Measurements from ENCODE around the gene ITCH. TPM values are rescaled to one million over a fixed set of nuclear protein-coding genes. Genes with fewer than 3 reads are reported as not detected.

ITCH gene
- total RNA-seq, 4 donors from 2014 or later = 37.4 to 48.4 (median 43.4) TPM

GRCh38 chr20:34558320-34559218, 195.5 kb downstream of the ITCH start, which contains the start of gene MAP1LC3A:
MAP1LC3A (plus strand) TSS chr20:34558718; CDS start chr20:34558869, 151 bp downstream.
- Histone ChIP-seq H3K4me1 (peaks cover 23% of the 10 kb centered on the region), H3K9me3 (no peaks in the 10 kb centered on the region), H3K27me3 (no peaks in the 10 kb centered on the region), H3K36me3 (no peaks in the 10 kb centered on the region), H3K4me3 (peak within 1 kb of the TSS; percentile 59), H3K27ac (peak within 1 kb of the TSS; percentile 84)
- peak; percentile 98 for DNase-seq (ENCODE audit: low spot score in 2 of 2)
- WGBS = under 1% methylated on average over 72 of the region's 103 CpGs
- TF ChIP-seq POLR2A (IDR thresholded peaks at IDR 0.05) (peak in 1 of 2 donors; percentile 59), POLR2AphosphoS5 (IDR thresholded peaks at IDR 0.05) (peak in 2 of 3 donors; percentile 39 to 86), CTCF (IDR thresholded peaks at IDR 0.05) (no peak), EP300 (IDR thresholded peaks at IDR 0.05) (no peak)

GRCh38 chr20:34559311-34560140, 196.5 kb downstream of the ITCH start:
- no peak for TF ChIP-seq POLR2A (IDR thresholded peaks at IDR 0.05)
- no peak for TF ChIP-seq EP300 (IDR thresholded peaks at IDR 0.05)
- no peak for TF ChIP-seq CTCF (IDR thresholded peaks at IDR 0.05)
- TF ChIP-seq POLR2AphosphoS5 (IDR thresholded peaks at IDR 0.05) = no peak
- peak overlapping the region; percentile 84 for H3K27ac ChIP-seq
- no peaks in the 10 kb centered on the region for H3K27me3 ChIP-seq
- H3K9me3 ChIP-seq = no peaks in the 10 kb centered on the region
- DNase-seq (ENCODE audit: low spot score in 2 of 2) = no peak
- H3K36me3 ChIP-seq = no peaks in the 10 kb centered on the region
- peaks cover 20% of the 10 kb centered on the region for H3K4me1 ChIP-seq
- peak overlapping the region; percentile 59 for H3K4me3 ChIP-seq
- 64% methylated on average over 25 of the region's 43 CpGs for WGBS

DNA sequence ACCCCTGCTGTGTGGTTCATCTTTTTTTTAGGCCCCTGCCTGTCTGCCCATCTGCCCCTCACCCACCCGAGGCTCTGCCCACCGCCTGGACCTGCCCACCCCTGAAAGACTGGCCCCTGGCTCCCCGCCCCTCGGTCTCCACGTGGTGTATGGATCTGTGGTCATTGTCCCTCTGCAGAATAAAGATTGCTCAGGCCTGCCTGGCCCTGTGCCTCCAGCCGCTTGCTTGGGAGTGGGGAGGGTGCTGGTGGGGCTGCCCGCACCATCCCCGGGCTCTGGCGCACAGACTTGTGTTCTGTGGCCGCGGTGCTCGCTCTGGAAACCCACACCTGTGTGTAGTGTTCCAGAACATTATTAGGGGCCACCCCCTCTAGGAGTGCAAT, 197.1 kb downstream of the ITCH start:
- Histone ChIP-seq H3K4me3 (no peak overlapping the region), H3K9me3 (no peaks in the 10 kb centered on the region), H3K27me3 (no peaks in the 10 kb centered on the region), H3K4me1 (peaks cover 20% of the 10 kb centered on the region), H3K27ac (no peak overlapping the region), H3K36me3 (no peaks in the 10 kb centered on the region)
- TF ChIP-seq EP300 (IDR thresholded peaks at IDR 0.05) = no peak
- no peak for TF ChIP-seq POLR2A (IDR thresholded peaks at IDR 0.05)
- no peak for TF ChIP-seq CTCF (IDR thresholded peaks at IDR 0.05)
- TF ChIP-seq POLR2AphosphoS5 (IDR thresholded peaks at IDR 0.05) = no peak
- DNase-seq (ENCODE audit: low spot score in 2 of 2) = no peak
- 75% methylated on average over 10 of the region's 12 CpGs for WGBS

DNA sequence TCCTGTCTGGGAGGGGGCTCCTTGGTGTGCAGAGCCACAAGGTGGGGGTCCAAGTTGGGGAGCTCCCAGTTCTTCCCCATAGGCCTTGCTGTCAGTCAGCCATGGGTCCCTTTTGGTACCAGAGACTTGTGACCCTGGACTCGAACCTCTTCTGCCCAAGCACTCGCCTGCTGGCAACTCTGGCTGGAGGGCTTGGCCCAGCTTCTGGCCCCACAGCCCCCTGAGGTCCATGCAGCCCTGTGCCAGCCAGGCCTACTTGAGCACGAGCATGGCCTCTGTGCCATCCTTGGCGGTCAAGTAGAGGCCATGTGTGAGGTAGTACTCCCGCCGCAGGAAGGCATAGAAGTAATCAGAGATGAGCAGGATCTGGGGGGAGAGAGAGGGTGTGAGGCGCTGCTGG, 197.5 kb downstream of the ITCH start:
- no peak overlapping the region for H3K27ac ChIP-seq
- WGBS = 81% methylated on average over 7 of the region's 7 CpGs

More for the DNA sequence above, 197.5 kb downstream of the ITCH start:
- Histone ChIP-seq H3K36me3 (no peaks in the 10 kb centered on the region), H3K9me3 (no peaks in the 10 kb centered on the region), H3K27me3 (no peaks in the 10 kb centered on the region), H3K4me3 (no peak overlapping the region), H3K4me1 (peaks cover 20% of the 10 kb centered on the region)
- DNase-seq (ENCODE audit: low spot score in 2 of 2) = no peak
- no peak for TF ChIP-seq EP300 (IDR thresholded peaks at IDR 0.05)
- no peak for TF ChIP-seq POLR2AphosphoS5 (IDR thresholded peaks at IDR 0.05)
- no peak for TF ChIP-seq POLR2A (IDR thresholded peaks at IDR 0.05)

Other genes with a start within 250 kb of the ITCH start
- gene ASIP, start 121.8 kb upstream of the ITCH start, total RNA-seq = not detected
- 10 to 100 TPM; 43.7 to 88.9 (median 80.4) TPM for gene AHCY, start 59.9 kb upstream of the ITCH start, total RNA-seq
- 100 to 1,000 TPM; 143 to 270 (median 225) TPM for gene DYNLRB1, start 153.1 kb downstream of the ITCH start, total RNA-seq
- 100 to 1,000 TPM in 2 of 4 donors, 10 to 100 TPM in 2; 42.6 to 111 (median 103) TPM for gene MAP1LC3A, start 195.4 kb downstream of the ITCH start, total RNA-seq